Cerebellar cortex (tissue), 1 donor: ENCODE results near the gene PTCSC3.
"Not testable (repeated sequence)": the region's sequence is repeated elsewhere in the genome, so short reads cannot be mapped to it uniquely, and the experiment has no call there.

Experiments
- DNase-seq: peaks from one replicate; pipeline ENCODE4 v3.0.0-alpha.2; 2015; ENCODE audit warnings: low spot score

The PTCSC3 gene

GRCh38 chr14:36173161-36173560 lies 3.4 kb downstream of the PTCSC3 start:
- no peak for DNase-seq

DNA sequence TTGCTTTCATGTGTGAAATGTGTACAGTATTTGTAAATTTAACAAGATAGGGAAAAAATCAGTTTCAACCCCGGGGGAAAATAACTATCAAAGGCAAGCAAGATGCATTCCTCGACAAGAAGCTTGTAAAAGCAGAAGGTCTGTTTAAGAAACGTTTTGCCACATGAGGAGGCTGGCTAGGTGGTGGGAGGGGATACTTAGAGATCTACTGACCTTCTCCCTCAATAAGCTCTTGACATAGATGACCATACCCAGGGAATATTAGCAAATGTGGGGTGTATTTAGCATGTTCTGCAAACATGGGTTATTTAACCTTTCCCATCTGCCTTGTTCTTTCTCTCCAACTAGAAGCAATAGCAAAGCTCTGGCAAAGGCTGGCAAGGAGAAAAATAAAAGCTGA lies 4.9 kb downstream of the PTCSC3 start:
- DNase-seq = no peak

- no peak for DNase-seq
Observed at GRCh38 chr14:36167431-36167830, 9.1 kb downstream of the PTCSC3 start.

GRCh38 chr14:36163451-36163850 lies 13.1 kb downstream of the PTCSC3 start:
- no peak for DNase-seq

GRCh38 chr14:36162267-36162666 lies 14.3 kb downstream of the PTCSC3 start:
- DNase-seq = no peak

DNA sequence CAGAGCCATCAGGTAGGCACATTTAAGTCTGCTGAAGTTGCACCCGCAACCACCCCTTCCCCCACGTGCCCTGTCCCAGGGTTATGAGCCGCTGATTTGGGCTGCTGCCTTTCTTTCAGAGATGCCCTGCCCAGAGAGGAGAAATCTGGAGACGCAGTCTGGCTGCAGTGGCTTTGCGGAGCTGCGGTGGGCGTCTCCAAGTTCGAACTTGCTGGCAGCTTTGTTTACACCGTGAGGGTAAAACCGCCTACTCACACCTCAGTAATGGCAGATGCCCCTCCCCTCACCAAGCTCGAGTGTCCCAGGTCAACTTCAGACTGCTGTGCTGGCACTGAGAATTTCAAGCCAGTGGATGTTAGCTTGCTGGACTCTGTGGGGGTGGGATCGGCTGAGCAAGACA lies 14.7 kb downstream of the PTCSC3 start:
- DNase-seq = no peak

DNA sequence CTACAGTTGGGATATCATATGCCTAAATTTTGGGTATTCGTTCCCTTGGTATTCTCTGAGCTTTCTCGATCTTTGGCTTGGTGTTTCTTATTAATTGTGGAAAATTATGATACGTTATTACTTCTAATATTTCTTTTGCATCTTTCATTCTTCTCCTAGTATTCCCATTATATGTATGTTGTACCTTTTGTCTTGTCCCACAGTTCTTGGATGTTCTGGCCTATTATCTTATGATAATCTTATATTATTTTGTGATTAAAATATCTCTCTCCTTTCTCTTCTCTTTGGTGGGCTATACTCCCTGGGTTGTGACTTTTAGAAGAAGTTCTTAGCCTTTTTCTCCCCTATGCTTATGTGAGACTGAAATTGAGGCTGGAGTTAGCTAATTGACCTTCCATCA lies 25.2 kb downstream of the PTCSC3 start:
- no peak for DNase-seq

DNA sequence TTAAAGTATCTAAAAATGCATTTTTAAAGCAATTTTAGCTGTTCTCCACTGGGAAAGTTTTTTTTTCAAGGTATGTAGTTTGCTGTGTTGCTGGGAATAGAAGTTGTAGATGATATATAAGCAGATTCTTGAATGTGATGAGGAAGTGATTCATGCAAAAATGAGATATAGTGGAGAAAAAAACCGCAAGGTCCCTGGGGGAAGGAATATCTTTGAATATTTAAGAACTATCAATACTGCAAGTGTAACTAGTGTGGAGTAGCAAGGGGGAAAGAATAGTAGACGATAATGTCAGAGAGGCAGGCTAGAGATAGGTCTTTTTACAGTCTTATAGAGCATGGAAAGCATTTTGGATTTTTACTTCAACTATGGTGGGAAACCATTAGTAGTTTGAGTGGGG lies 42.5 kb downstream of the PTCSC3 start:
- DNase-seq = no peak

DNA sequence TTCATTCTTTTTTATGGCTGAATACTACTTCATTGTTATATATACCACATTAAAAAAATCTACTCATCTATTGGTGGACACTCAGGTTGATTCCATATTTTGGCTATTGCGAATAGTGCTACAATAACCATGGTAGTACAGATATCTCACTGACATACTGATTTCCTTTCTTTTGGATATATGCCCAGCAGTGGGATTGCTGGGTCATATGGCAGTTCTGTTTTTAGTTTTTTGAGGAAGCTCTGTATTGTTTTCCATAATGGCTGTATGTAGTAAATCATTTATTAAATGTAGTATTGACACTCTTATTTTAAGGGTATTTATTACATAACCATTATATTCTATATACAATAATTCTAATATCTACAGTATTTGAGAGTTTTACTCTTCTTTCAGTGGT lies 43.7 kb downstream of the PTCSC3 start:
- DNase-seq = no peak

DNA sequence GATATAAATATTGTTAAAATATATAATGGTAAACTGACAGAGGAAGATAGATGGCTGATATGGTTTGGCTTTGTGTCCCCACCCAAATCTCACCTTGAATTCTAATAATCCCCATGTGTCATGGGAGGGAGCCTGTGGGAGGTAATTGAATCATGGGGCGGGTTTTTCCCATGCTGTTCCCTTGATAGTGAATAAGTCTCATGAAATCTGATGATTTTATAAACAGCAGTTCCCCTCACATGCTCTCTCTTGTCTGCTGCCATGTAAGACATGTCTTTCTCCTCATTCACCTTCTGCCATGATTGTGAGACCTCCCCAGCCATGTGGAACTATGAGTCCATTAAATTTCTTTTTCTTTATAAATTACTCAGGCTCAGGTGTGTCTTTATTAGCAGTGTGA lies 46.3 kb downstream of the PTCSC3 start:
- DNase-seq = no peak

GRCh38 chr14:36129181-36129580 lies 47.3 kb downstream of the PTCSC3 start:
- DNase-seq = no peak

GRCh38 chr14:36113341-36113740 lies 63.2 kb downstream of the PTCSC3 start:
- DNase-seq = no peak

GRCh38 chr14:36111822-36112583 lies 64.5 kb downstream of the PTCSC3 start:
- DNase-seq = no peak

DNA sequence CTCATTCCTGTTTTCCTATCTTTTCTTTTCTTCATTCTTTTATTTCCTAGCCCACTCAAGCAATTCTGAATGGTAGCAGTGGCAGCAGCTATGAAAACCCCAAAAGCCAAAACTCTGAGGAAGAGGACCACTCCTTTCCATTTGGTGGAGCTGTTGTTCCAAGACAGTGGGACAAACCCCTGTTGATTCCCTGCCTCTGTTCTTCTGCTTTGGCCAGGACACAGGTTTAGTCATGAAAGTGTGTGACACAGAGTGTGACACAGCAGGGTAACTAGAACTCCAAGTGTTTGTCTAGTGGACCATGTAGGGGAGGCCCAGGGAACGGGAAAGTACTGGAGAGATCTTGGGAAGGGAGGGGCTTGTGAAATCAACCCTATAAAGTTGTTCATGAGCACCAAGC lies 71.1 kb downstream of the PTCSC3 start:
- peak; percentile 2 for DNase-seq

- not testable (repeated sequence) for DNase-seq
Observed at GRCh38 chr14:36104258-36104657, 72.3 kb downstream of the PTCSC3 start.

GRCh38 chr14:36099619-36100018 lies 76.9 kb downstream of the PTCSC3 start:
- DNase-seq = no peak

DNA sequence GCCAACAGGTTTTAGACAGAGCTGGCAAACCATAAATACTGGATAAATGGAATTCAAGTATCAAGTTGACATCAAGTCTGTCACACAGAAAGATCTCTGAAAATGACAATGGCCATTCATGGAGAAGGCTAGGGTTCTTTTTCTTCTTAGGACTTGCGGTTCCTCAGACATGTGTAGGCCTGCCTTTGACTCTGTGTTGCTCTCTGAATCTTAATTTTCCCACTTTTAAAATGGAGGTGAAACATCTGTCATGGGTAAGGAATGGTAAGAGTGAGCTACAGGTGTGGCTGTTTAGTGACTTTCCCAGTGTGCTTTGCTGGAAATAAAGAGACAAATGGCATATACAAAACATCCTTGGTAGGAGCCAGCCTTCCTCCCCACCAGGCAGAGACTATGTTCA lies 79.2 kb downstream of the PTCSC3 start:
- DNase-seq = no peak

GRCh38 chr14:36096090-36096489 lies 80.4 kb downstream of the PTCSC3 start:
- DNase-seq = no peak

GRCh38 chr14:36094963-36095362 lies 81.6 kb downstream of the PTCSC3 start:
- DNase-seq = no peak

DNA sequence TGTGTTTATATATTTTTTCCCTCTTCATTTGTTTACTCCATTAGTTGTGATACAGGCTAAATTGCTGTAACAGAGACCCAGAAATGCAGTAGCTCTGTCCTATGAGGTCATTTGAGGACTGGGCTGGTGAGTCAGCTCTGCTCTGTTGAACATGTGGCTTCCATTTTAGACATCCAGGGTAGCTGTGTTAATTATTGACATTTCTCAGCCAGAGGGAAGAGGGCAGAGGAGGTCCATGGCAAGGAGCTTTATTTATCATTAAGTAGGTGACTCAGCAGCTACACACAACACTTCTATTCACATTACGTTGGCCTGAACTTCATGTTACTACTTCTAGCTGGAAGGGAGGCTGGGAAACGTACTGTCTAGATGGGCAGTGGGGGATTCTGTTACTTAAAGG lies 85.4 kb downstream of the PTCSC3 start:
- no peak for DNase-seq

GRCh38 chr14:36087411-36087810 lies 89.1 kb downstream of the PTCSC3 start:
- no peak for DNase-seq

GRCh38 chr14:36086629-36087395 lies 89.7 kb downstream of the PTCSC3 start:
- DNase-seq = no peak

GRCh38 chr14:36085861-36086260 lies 90.7 kb downstream of the PTCSC3 start:
- no peak for DNase-seq
